OCI-LY3 (cell line): Measurements from ENCODE around the gene S100A13.

Experiments used
- EZH2phosphoT487 ChIP-seq: fragments of 200-600 bp; shearing (Covaris generic); IDR thresholded peaks from 2 replicates; pipeline ENCODE4 v1.6.1; 2018; ENCODE audit warnings: antibody characterized with exemption, mixed run types, low read depth
- TF ChIP-seq, protein P1 (sequence below): fragments of 200-600, 300-600 bp; sonication (generic); IDR thresholded peaks from 2 replicates; pipeline ENCODE4 v1.5.1; 2014; ENCODE audit warnings: antibody characterized with exemption, low read length, low read depth

- TF ChIP-seq, protein P1, sequence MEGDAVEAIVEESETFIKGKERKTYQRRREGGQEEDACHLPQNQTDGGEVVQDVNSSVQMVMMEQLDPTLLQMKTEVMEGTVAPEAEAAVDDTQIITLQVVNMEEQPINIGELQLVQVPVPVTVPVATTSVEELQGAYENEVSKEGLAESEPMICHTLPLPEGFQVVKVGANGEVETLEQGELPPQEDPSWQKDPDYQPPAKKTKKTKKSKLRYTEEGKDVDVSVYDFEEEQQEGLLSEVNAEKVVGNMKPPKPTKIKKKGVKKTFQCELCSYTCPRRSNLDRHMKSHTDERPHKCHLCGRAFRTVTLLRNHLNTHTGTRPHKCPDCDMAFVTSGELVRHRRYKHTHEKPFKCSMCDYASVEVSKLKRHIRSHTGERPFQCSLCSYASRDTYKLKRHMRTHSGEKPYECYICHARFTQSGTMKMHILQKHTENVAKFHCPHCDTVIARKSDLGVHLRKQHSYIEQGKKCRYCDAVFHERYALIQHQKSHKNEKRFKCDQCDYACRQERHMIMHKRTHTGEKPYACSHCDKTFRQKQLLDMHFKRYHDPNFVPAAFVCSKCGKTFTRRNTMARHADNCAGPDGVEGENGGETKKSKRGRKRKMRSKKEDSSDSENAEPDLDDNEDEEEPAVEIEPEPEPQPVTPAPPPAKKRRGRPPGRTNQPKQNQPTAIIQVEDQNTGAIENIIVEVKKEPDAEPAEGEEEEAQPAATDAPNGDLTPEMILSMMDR = 0 out of 2 replicates have a peak, but pooled peaks have one; percentile 96
- no peak for TF ChIP-seq EZH2phosphoT487
These were observed at the start of gene S100A13 for GRCh38 chr1:153626904-153627714.
